Measurements from ENCODE around the gene P2RX5.
A peak's percentile ranks its signal among the peaks of the same experiment; 100 is the strongest.

P2RX5 gene

GRCh38 chr17:3683054-3683511 is 12.9 kb downstream of the P2RX5 start:
- H3K4me3 ChIP-seq (ENCODE audit: low read depth in 1 of 2, low read length in 2 of 2), result no peak overlapping the region
- H3K27me3 ChIP-seq (ENCODE audit: control insufficient read depth in 1 of 2, insufficient read depth in 2 of 2, low read length in 2 of 2), result peaks cover 0 to 4% of the 10 kb centered on the region in 2 donors
- no peak overlapping the region for H3K27ac ChIP-seq (ENCODE audit: low read depth, low read length)
- no peaks in the 10 kb centered on the region for H3K4me1 ChIP-seq (ENCODE audit: control insufficient read depth in 1 of 2, insufficient read depth in 2 of 2, low read length in 2 of 2)
- H3K36me3 ChIP-seq (ENCODE audit: control insufficient read depth in 1 of 2, insufficient read depth in 2 of 2, low read length in 2 of 2), result no peaks in the 10 kb centered on the region
- no peaks in the 10 kb centered on the region for H3K9me3 ChIP-seq (ENCODE audit: control insufficient read depth in 1 of 2, low read length in 2 of 2)
- no peak overlapping the region for H3K9ac ChIP-seq (ENCODE audit: low read depth in 1 of 2, low read length in 2 of 2)

GRCh38 chr17:3682033-3682432 is 13.9 kb downstream of the P2RX5 start:
- H3K4me1 ChIP-seq (ENCODE audit: control insufficient read depth in 1 of 2, insufficient read depth in 2 of 2, low read length in 2 of 2), result no peaks in the 10 kb centered on the region
- H3K36me3 ChIP-seq (ENCODE audit: control insufficient read depth in 1 of 2, insufficient read depth in 2 of 2, low read length in 2 of 2), result no peaks in the 10 kb centered on the region
- H3K4me3 ChIP-seq (ENCODE audit: low read depth in 1 of 2, low read length in 2 of 2), result no peak overlapping the region
- H3K27ac ChIP-seq (ENCODE audit: low read depth, low read length), result no peak overlapping the region
- no peaks in the 10 kb centered on the region for H3K9me3 ChIP-seq (ENCODE audit: control insufficient read depth in 1 of 2, low read length in 2 of 2)
- H3K27me3 ChIP-seq (ENCODE audit: control insufficient read depth in 1 of 2, insufficient read depth in 2 of 2, low read length in 2 of 2), result peaks cover 0 to 4% of the 10 kb centered on the region in 2 donors
- no peak overlapping the region for H3K9ac ChIP-seq (ENCODE audit: low read depth in 1 of 2, low read length in 2 of 2)

GRCh38 chr17:3681565-3681964 is 14.4 kb downstream of the P2RX5 start:
- peaks cover 0 to 4% of the 10 kb centered on the region in 2 donors for H3K27me3 ChIP-seq (ENCODE audit: control insufficient read depth in 1 of 2, insufficient read depth in 2 of 2, low read length in 2 of 2)
- H3K4me3 ChIP-seq (ENCODE audit: low read depth in 1 of 2, low read length in 2 of 2), result no peak overlapping the region
- H3K27ac ChIP-seq (ENCODE audit: low read depth, low read length), result no peak overlapping the region
- H3K4me1 ChIP-seq (ENCODE audit: control insufficient read depth in 1 of 2, insufficient read depth in 2 of 2, low read length in 2 of 2), result no peaks in the 10 kb centered on the region
- no peaks in the 10 kb centered on the region for H3K9me3 ChIP-seq (ENCODE audit: control insufficient read depth in 1 of 2, low read length in 2 of 2)
- H3K36me3 ChIP-seq (ENCODE audit: control insufficient read depth in 1 of 2, insufficient read depth in 2 of 2, low read length in 2 of 2), result no peaks in the 10 kb centered on the region
- no peak overlapping the region for H3K9ac ChIP-seq (ENCODE audit: low read depth in 1 of 2, low read length in 2 of 2)

GRCh38 chr17:3681057-3681456 is 14.9 kb downstream of the P2RX5 start:
- no peaks in the 10 kb centered on the region for H3K36me3 ChIP-seq (ENCODE audit: control insufficient read depth in 1 of 2, insufficient read depth in 2 of 2, low read length in 2 of 2)
- no peaks in the 10 kb centered on the region for H3K9me3 ChIP-seq (ENCODE audit: control insufficient read depth in 1 of 2, low read length in 2 of 2)
- H3K4me3 ChIP-seq (ENCODE audit: low read depth in 1 of 2, low read length in 2 of 2), result no peak overlapping the region
- no peaks in the 10 kb centered on the region for H3K4me1 ChIP-seq (ENCODE audit: control insufficient read depth in 1 of 2, insufficient read depth in 2 of 2, low read length in 2 of 2)
- no peak overlapping the region for H3K27ac ChIP-seq (ENCODE audit: low read depth, low read length)
- H3K27me3 ChIP-seq (ENCODE audit: control insufficient read depth in 1 of 2, insufficient read depth in 2 of 2, low read length in 2 of 2), result peaks cover 0 to 4% of the 10 kb centered on the region in 2 donors
- H3K9ac ChIP-seq (ENCODE audit: low read depth in 1 of 2, low read length in 2 of 2), result no peak overlapping the region

- Histone ChIP-seq H3K27ac (ENCODE audit: low read depth, low read length) (no peak overlapping the region), H3K9ac (ENCODE audit: low read depth in 1 of 2, low read length in 2 of 2) (no peak overlapping the region), H3K4me3 (ENCODE audit: low read depth in 1 of 2, low read length in 2 of 2) (no peak overlapping the region), H3K36me3 (ENCODE audit: control insufficient read depth in 1 of 2, insufficient read depth in 2 of 2, low read length in 2 of 2) (no peaks in the 10 kb centered on the region), H3K9me3 (ENCODE audit: control insufficient read depth in 1 of 2, low read length in 2 of 2) (no peaks in the 10 kb centered on the region), H3K4me1 (ENCODE audit: control insufficient read depth in 1 of 2, insufficient read depth in 2 of 2, low read length in 2 of 2) (no peaks in the 10 kb centered on the region), H3K27me3 (ENCODE audit: control insufficient read depth in 1 of 2, insufficient read depth in 2 of 2, low read length in 2 of 2) (peaks cover 0 to 4% of the 10 kb centered on the region in 2 donors)
These were observed 16.3 kb downstream of the P2RX5 start for GRCh38 chr17:3679531-3680126.

GRCh38 chr17:3678821-3679530 is 17.0 kb downstream of the P2RX5 start:
- Histone ChIP-seq H3K9ac (ENCODE audit: low read depth in 1 of 2, low read length in 2 of 2) (no peak overlapping the region), H3K9me3 (ENCODE audit: control insufficient read depth in 1 of 2, low read length in 2 of 2) (no peaks in the 10 kb centered on the region), H3K36me3 (ENCODE audit: control insufficient read depth in 1 of 2, insufficient read depth in 2 of 2, low read length in 2 of 2) (no peaks in the 10 kb centered on the region), H3K4me3 (ENCODE audit: low read depth in 1 of 2, low read length in 2 of 2) (no peak overlapping the region), H3K27me3 (ENCODE audit: control insufficient read depth in 1 of 2, insufficient read depth in 2 of 2, low read length in 2 of 2) (peaks cover 0 to 4% of the 10 kb centered on the region in 2 donors), H3K27ac (ENCODE audit: low read depth, low read length) (no peak overlapping the region), H3K4me1 (ENCODE audit: control insufficient read depth in 1 of 2, insufficient read depth in 2 of 2, low read length in 2 of 2) (no peaks in the 10 kb centered on the region)

GRCh38 chr17:3678095-3678820 is 17.7 kb downstream of the P2RX5 start:
- Histone ChIP-seq H3K9ac (ENCODE audit: low read depth in 1 of 2, low read length in 2 of 2) (no peak overlapping the region), H3K36me3 (ENCODE audit: control insufficient read depth in 1 of 2, insufficient read depth in 2 of 2, low read length in 2 of 2) (no peaks in the 10 kb centered on the region), H3K27ac (ENCODE audit: low read depth, low read length) (no peak overlapping the region), H3K4me3 (ENCODE audit: low read depth in 1 of 2, low read length in 2 of 2) (no peak overlapping the region), H3K9me3 (ENCODE audit: control insufficient read depth in 1 of 2, low read length in 2 of 2) (no peaks in the 10 kb centered on the region), H3K4me1 (ENCODE audit: control insufficient read depth in 1 of 2, insufficient read depth in 2 of 2, low read length in 2 of 2) (no peaks in the 10 kb centered on the region), H3K27me3 (ENCODE audit: control insufficient read depth in 1 of 2, insufficient read depth in 2 of 2, low read length in 2 of 2) (peaks cover 0 to 4% of the 10 kb centered on the region in 2 donors)

- peaks cover 0 to 5% of the 10 kb centered on the region in 2 donors for H3K36me3 ChIP-seq (ENCODE audit: control insufficient read depth in 1 of 2, insufficient read depth in 2 of 2, low read length in 2 of 2)
- no peak overlapping the region for H3K9ac ChIP-seq (ENCODE audit: low read depth in 1 of 2, low read length in 2 of 2)
- H3K4me1 ChIP-seq (ENCODE audit: control insufficient read depth in 1 of 2, insufficient read depth in 2 of 2, low read length in 2 of 2), result no peaks in the 10 kb centered on the region
- H3K27ac ChIP-seq (ENCODE audit: low read depth, low read length), result no peak overlapping the region
- H3K4me3 ChIP-seq (ENCODE audit: low read depth in 1 of 2, low read length in 2 of 2), result no peak overlapping the region
- H3K9me3 ChIP-seq (ENCODE audit: control insufficient read depth in 1 of 2, low read length in 2 of 2), result no peaks in the 10 kb centered on the region
- H3K27me3 ChIP-seq (ENCODE audit: control insufficient read depth in 1 of 2, insufficient read depth in 2 of 2, low read length in 2 of 2), result no peaks in the 10 kb centered on the region
These were observed 20.1 kb downstream of the P2RX5 start for GRCh38 chr17:3675886-3676285.

GRCh38 chr17:3672571-3672970 is 23.4 kb downstream of the P2RX5 start:
- Histone ChIP-seq H3K4me1 (ENCODE audit: control insufficient read depth in 1 of 2, insufficient read depth in 2 of 2, low read length in 2 of 2) (peaks cover 9 to 11% of the 10 kb centered on the region in 2 donors), H3K36me3 (ENCODE audit: control insufficient read depth in 1 of 2, insufficient read depth in 2 of 2, low read length in 2 of 2) (peaks cover 0 to 8% of the 10 kb centered on the region in 2 donors)

GRCh38 chr17:3669548-3669947 is 26.4 kb downstream of the P2RX5 start:
- no peak overlapping the region for H3K27ac ChIP-seq (ENCODE audit: low read depth, low read length)
- H3K9me3 ChIP-seq (ENCODE audit: control insufficient read depth in 1 of 2, low read length in 2 of 2), result no peaks in the 10 kb centered on the region
- peaks cover 3 to 20% of the 10 kb centered on the region in 2 donors for H3K36me3 ChIP-seq (ENCODE audit: control insufficient read depth in 1 of 2, insufficient read depth in 2 of 2, low read length in 2 of 2)
- peak overlapping the region; percentile 77 to 92 for H3K4me3 ChIP-seq (ENCODE audit: low read depth in 1 of 2, low read length in 2 of 2)
- H3K9ac ChIP-seq (ENCODE audit: low read depth in 1 of 2, low read length in 2 of 2), result peak overlapping the region; percentile 86 to 91
- H3K4me1 ChIP-seq (ENCODE audit: control insufficient read depth in 1 of 2, insufficient read depth in 2 of 2, low read length in 2 of 2), result peaks cover 11 to 28% of the 10 kb centered on the region in 2 donors
- H3K27me3 ChIP-seq (ENCODE audit: control insufficient read depth in 1 of 2, insufficient read depth in 2 of 2, low read length in 2 of 2), result no peaks in the 10 kb centered on the region

More at GRCh38 chr17:3672571-3672970, 23.4 kb downstream of the P2RX5 start:
- no peaks in the 10 kb centered on the region for H3K27me3 ChIP-seq (ENCODE audit: control insufficient read depth in 1 of 2, insufficient read depth in 2 of 2, low read length in 2 of 2)
- no peak overlapping the region for H3K9ac ChIP-seq (ENCODE audit: low read depth in 1 of 2, low read length in 2 of 2)
- H3K9me3 ChIP-seq (ENCODE audit: control insufficient read depth in 1 of 2, low read length in 2 of 2), result no peaks in the 10 kb centered on the region
- no peak overlapping the region for H3K4me3 ChIP-seq (ENCODE audit: low read depth in 1 of 2, low read length in 2 of 2)
- no peak overlapping the region for H3K27ac ChIP-seq (ENCODE audit: low read depth, low read length)
